Muscle of arm (tissue), 12 donors: Measurements from ENCODE around the gene ARHGAP40. TPM values are rescaled to one million over a fixed set of nuclear protein-coding genes. Genes with fewer than 3 reads are reported as not detected.
"Not testable (repeated sequence)": the region's sequence is repeated elsewhere in the genome, so short reads cannot be mapped to it uniquely, and the experiment has no call there.

Source experiments
- DNase-seq: peaks from one replicate; pipeline ENCODE4 v3.0.0-alpha.2; 2013
- polyA plus RNA-seq, 12 donors: library from polyadenylated mRNA; unstranded; fragments of 120-200 nt; gene quantifications; one replicate each; pipeline ENCODE4 v1.2.1, GENCODE V29; 2013; ENCODE audit not compliant: insufficient read length in 12 of 12

Gene ARHGAP40
- polyA plus RNA-seq, 12 donors: 0.32 to 1.9 (median 0.52) TPM; not detected in 9

GRCh38 chr20:38586181-38586525 lies 15.5 kb upstream of the ARHGAP40 start:
- no peak for DNase-seq

DNA sequence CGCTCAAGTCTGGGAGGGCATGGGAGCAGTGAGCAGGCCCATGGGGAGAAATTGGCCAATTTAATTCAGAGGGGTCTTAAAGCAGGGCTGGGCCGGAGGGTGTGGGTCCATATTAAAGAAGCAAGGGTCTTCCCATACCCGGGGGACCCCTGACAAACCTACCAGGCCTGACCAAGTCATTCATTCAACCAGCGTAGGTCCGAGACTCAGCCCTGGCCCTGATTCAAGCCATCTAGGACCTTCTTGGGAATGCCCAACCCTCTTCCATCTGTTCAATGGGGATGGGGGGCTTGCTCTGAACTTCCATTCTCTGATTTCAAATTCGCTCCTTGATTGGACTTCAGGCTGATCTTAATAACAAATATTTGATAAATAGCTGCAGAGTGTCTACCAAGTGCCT lies 13.3 kb upstream of the ARHGAP40 start:
- no peak for DNase-seq

DNA sequence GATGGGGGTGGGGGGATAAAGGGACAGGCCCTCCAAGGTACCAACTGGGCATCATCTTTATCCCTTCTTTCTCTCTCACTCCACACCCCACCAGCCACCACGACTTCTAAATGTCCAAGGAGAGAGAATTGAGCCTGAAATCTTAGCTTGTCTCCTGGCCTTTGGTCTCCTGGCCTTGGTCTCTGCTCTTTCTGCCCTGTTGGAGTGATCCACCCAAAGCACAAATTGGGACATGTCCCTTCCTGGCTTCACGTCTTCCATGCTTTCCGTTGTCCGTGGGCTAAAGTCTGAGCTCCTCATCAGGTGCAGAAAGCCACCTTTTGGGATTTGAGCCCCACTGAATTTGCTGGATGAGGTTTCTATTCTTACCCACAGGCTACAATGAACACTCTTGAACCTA lies 12.3 kb upstream of the ARHGAP40 start:
- DNase-seq: no peak

DNA sequence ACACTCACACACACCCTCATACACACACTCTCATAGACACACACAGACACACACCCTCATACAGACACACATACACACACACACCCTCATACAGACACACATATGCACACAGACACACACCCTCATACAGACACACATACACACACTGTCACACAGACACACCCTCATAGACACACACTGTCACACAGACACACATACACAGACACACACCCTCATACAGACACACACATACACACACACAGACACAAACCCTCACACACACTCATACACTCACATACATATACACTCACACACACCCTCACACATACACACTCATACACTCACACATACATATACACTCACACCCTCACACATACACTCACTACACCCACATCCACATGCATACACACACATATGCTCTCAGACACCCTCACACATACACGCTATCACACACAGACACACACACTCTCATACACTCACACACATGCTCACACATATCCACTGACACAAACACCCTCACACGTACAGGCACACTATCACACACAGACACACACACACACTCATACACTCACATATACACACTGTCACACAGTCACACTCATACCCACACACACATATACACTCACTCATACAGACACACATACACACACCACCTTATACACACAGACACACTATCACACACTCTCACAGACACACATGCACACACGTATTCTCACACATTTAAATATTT lies 11.5 kb upstream of the ARHGAP40 start:
- no peak for DNase-seq

DNA sequence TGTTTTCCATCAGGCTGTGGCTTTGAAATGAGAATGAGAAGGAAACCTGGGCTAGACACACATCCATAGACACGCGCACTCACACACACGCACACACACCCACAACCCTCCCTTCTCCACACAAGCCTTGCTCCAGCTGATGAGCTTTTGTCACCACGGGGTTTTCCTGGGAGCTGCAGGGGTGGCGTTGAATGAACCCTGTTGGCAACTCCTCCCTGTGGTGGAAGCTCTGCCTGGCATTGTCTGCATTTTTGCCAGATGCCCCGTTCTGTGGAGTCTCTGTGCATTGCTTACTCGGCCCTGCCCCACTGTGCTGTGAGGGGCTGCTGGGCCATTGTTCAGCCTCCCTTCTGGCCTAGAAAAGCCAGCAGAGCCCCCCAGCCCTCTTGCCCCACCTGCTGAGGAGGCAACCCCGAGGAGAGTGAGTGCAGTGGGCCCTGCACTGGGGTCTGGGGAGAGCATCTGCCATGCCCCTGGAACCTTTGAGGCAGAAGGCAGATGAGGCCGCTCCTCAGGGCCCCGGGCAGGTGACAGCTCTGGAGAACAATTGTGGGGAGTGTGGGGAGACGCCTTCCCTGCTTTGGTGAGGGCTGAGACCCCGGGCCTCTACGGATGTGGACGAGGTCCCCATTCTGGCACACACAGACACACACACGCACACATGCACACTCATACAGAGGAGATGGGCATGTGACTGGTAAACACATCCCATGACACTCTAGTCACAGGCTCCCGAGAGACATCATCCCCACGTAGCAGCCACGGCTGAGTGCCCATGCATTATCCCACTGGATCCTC lies 10.7 kb upstream of the ARHGAP40 start:
- no peak for DNase-seq

- DNase-seq: no peak
Measured at GRCh38 chr20:38591474-38592410, 9.9 kb upstream of the ARHGAP40 start.

GRCh38 chr20:38592411-38592790 lies 9.2 kb upstream of the ARHGAP40 start:
- DNase-seq: not testable (repeated sequence)

DNA sequence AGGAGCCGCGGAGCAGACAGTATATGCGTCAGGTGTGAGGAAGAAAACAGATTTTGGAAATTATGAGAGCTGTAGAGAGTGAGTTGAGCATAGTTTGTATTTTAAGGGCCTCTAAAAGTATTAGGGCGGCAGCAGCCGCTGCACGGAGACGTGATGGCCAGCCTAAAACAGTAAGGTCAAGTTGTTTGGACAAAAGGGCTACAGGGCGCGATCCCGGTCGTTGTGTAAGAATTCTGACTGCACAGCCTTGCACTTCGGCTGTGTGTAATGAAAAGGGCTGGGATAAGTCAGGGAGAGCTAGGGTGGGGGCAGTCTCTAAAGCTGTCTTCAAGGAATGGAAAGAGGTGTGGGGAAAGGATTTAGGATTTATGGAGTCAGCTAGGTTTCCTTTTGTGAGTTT lies 7.3 kb upstream of the ARHGAP40 start:
- not testable (repeated sequence) for DNase-seq

- DNase-seq: not testable (repeated sequence)
Measured at GRCh38 chr20:38595886-38596285, 5.7 kb upstream of the ARHGAP40 start.

DNA sequence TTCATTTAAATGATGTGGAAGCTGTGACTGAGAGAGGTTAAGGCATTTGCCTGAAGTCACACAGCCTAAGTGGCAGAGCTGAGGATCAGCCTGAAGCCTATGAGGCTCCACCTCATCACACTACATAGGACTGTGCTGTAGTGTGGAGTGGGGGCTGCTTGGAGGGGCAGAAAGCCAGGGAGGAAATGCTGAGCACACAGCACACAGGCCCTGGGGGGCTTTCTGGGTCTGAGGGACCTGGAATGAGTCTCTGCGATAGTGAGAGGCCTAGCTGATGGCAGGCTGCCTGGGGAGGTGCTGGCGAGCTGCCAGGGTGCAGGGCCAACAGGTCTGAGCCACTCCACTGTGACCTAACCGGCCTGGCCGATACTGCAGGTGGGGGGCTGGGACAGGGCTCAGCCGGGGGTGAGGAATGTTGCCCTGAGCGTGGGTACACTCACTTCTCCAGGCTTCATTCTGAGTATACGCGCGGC lies 2.2 kb upstream of the ARHGAP40 start:
- DNase-seq: no peak

GRCh38 chr20:38600057-38600456 lies 1.6 kb upstream of the ARHGAP40 start:
- no peak for DNase-seq

- DNase-seq: no peak
Measured at GRCh38 chr20:38602185-38602581, 574 bp downstream of the ARHGAP40 start.

GRCh38 chr20:38603286-38603685 lies 1.7 kb downstream of the ARHGAP40 start:
- no peak for DNase-seq

GRCh38 chr20:38604873-38605303 lies 3.3 kb downstream of the ARHGAP40 start:
- DNase-seq: no peak

GRCh38 chr20:38607351-38607750 lies 5.7 kb downstream of the ARHGAP40 start:
- no peak for DNase-seq

DNA sequence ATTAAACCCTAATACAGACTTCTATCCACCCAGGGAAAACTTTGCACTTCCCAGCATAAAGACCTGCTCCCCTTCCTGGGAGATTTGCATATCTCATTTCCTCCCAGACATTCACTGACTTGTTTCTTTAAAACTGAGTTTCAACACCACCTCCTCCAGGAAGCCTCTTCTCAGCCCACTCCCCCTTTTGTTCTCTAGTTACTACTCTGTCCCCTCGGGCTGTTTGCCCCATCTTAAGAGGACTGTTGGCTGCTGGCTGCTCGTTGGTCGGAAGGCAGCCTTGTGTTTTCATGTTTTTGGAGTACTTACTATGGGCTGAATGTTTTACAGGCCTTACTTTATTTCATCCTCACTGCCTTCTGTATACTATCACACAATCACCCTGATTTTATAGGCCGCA lies 6.6 kb downstream of the ARHGAP40 start:
- DNase-seq: no peak

GRCh38 chr20:38609815-38610214 lies 8.2 kb downstream of the ARHGAP40 start:
- DNase-seq: no peak

DNA sequence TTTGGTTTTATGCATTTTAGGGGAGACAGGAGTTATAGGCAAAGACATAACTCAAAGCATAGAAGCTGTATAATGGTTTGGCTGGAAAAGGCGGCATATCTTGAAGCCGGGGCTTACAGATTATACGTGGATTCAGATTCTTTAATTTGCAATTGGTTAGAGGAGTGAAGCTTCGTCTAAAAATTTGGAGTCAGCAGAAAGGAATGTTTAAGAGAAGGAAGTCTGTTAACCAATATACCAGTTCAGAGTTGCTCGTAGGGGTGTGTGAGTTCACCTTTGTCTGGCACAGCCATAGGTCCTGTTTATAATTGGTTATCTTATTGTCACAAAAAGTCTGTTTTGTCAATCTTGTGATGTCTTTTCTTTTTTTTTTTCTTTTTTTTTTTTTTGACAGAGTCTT lies 8.9 kb downstream of the ARHGAP40 start:
- no peak for DNase-seq

DNA sequence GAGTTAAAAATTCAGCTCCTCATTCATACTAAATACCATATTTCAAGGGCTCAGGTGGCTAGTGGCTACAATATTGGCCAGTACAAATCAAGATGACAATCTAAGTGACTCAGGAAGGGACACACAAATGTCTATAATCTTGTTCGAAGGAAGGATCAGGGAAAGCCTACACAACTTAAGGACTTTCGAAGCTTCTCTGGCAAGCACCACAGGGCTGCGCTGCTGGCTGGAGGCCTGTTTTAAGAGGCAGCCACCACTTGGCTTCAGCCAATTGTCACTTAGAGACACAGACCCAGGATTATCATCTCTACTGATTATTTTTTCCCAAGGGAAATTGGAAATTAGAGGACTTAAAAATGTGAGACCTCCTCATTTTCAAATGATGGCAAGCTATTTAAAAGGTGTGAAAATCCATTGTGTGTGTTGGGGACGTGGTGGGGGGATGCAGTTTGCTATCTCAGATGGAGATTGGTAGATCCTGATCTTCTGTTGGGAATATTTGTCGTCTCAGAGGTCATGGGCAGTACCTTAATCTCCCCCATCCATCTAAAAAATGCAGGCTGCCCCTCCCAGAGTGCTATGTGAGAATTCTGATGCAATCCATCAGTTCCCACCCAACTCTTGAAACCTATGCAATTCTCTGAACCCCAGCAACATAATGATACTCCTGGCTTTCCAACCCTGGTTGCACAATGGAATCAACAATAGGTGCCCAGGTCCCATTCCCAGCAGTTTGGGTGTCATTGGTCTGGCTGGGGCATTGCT lies 11.3 kb downstream of the ARHGAP40 start:
- DNase-seq: no peak

GRCh38 chr20:38615283-38615682 lies 13.7 kb downstream of the ARHGAP40 start:
- no peak for DNase-seq

GRCh38 chr20:38616457-38616856 lies 14.8 kb downstream of the ARHGAP40 start:
- DNase-seq: no peak
